Immature natural killer cell (primary cell): ENCODE measurements around the gene CDC42EP2. TPM values are rescaled to one million over a fixed set of nuclear protein-coding genes. Genes with fewer than 3 reads are reported as not detected.
A peak's percentile ranks its signal among the peaks of the same experiment; 100 is the strongest.

Experiments used
- DNase-seq, 3 donors: peaks; one replicate each; pipeline ENCODE4 v3.0.0; 2022; ENCODE audit warnings: mixed read lengths in 1 of 3
- H3K27ac Mint-ChIP-seq, 6 donors: one replicate each; pipeline ENCODE4 v1.8.0; 2020; ENCODE audit warnings: mixed read lengths in 6 of 6, mild to moderate bottlenecking in 5 of 6, inconsistent platforms in 4 of 6, moderate library complexity in 3 of 6
- H3K27me3 Mint-ChIP-seq, 3 donors: one replicate each; pipeline ENCODE4 v1.8.0; 2020 to 2021; ENCODE audit warnings: low read depth in 3 of 3, mild to moderate bottlenecking in 3 of 3, mixed read lengths in 3 of 3, moderate library complexity in 3 of 3, inconsistent platforms in 1 of 3
- H3K36me3 Mint-ChIP-seq, 3 donors: one replicate each; pipeline ENCODE4 v1.8.0; 2020; ENCODE audit warnings: mixed read lengths in 3 of 3, inconsistent platforms in 2 of 3, mild to moderate bottlenecking in 2 of 3
- H3K4me1 Mint-ChIP-seq, 2 donors: one replicate each; pipeline ENCODE4 v1.8.0; 2020; ENCODE audit warnings: inconsistent platforms in 2 of 2, mild to moderate bottlenecking in 2 of 2, mixed read lengths in 2 of 2, moderate library complexity in 1 of 2
- H3K4me3 Mint-ChIP-seq, 5 donors: one replicate each; pipeline ENCODE4 v1.8.0; 2020; ENCODE audit warnings: mild to moderate bottlenecking in 5 of 5, mixed read lengths in 5 of 5, inconsistent platforms in 3 of 5, moderate library complexity in 3 of 5
- H3K9me3 Mint-ChIP-seq, 6 donors: one replicate each; pipeline ENCODE4 v1.8.0; 2020; ENCODE audit warnings: mild to moderate bottlenecking in 6 of 6, mixed read lengths in 6 of 6, inconsistent platforms in 4 of 6, moderate library complexity in 3 of 6
- polyA plus RNA-seq, 3 donors: library from polyadenylated mRNA; unstranded; fragments of 300-500 nt; fragmentation: Illumina TruSeq; gene quantifications; one replicate each; pipeline ENCODE4 v1.2.3, GENCODE V29; 2021

The CDC42EP2 gene
- polyA plus RNA-seq, 3 donors from 2014 or later, result not detected

- H3K9me3 Mint-ChIP-seq, result no peaks in the 10 kb centered on the region
- peaks cover 0 to 4% (median 2%) of the 10 kb centered on the region in 3 donors for H3K27me3 Mint-ChIP-seq
- DNase-seq, result no peak
- no peak overlapping the region for H3K4me3 Mint-ChIP-seq
- H3K27ac Mint-ChIP-seq, result no peak overlapping the region
- H3K4me1 Mint-ChIP-seq, result no peaks in the 10 kb centered on the region
- no peaks in the 10 kb centered on the region for H3K36me3 Mint-ChIP-seq
Measured at GRCh38 chr11:65304110-65304509, 10.6 kb upstream of the CDC42EP2 start.

GRCh38 chr11:65304613-65305012 lies 10.1 kb upstream of the CDC42EP2 start:
- DNase-seq, result no peak
- H3K27me3 Mint-ChIP-seq, result peaks cover 0 to 4% (median 2%) of the 10 kb centered on the region in 3 donors
- no peak overlapping the region for H3K27ac Mint-ChIP-seq
- no peaks in the 10 kb centered on the region for H3K4me1 Mint-ChIP-seq
- no peaks in the 10 kb centered on the region for H3K36me3 Mint-ChIP-seq
- H3K9me3 Mint-ChIP-seq, result no peaks in the 10 kb centered on the region
- H3K4me3 Mint-ChIP-seq, result no peak overlapping the region

DNA sequence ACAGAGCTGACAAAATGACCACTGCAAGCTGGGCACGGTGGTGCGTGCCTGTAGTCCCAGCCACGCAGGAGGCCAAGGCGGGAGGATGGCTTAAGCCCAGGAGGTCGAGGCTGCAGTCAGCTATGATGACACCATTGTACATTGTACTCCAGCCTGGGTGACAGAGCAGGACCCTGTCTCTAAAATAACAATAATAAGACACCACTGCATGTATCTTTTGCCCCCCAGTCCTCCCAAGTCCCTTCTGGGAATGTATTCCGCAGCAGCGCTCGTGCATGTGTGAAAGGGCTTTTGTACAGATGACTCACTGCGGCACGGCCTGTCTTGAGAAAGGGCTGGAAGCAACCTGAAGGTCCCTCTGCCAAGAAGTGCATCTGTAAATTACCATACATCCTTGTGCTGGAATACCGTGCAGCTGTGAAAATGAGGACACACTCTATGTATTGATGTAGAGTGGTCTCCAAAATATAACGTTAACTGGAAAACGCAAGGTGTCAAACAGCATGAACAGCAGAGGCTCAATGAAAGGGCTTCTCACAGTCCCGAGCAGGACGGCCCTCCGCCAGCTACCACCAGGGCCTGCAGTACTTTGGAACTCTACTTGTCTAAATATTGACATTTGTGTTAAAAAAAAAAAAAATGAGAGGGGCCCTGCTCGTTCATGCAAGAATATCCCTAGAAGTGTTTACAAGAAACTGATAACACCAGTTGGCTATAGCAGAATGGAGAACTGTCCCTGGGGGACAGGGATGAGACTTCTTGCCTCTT lies 9.0 kb upstream of the CDC42EP2 start:
- no peak for DNase-seq
- no peaks in the 10 kb centered on the region for H3K36me3 Mint-ChIP-seq
- H3K27me3 Mint-ChIP-seq, result peaks cover 0 to 4% (median 0%) of the 10 kb centered on the region in 3 donors
- H3K4me1 Mint-ChIP-seq, result no peaks in the 10 kb centered on the region
- H3K27ac Mint-ChIP-seq, result no peak overlapping the region
- no peak overlapping the region for H3K4me3 Mint-ChIP-seq
- no peaks in the 10 kb centered on the region for H3K9me3 Mint-ChIP-seq

DNA sequence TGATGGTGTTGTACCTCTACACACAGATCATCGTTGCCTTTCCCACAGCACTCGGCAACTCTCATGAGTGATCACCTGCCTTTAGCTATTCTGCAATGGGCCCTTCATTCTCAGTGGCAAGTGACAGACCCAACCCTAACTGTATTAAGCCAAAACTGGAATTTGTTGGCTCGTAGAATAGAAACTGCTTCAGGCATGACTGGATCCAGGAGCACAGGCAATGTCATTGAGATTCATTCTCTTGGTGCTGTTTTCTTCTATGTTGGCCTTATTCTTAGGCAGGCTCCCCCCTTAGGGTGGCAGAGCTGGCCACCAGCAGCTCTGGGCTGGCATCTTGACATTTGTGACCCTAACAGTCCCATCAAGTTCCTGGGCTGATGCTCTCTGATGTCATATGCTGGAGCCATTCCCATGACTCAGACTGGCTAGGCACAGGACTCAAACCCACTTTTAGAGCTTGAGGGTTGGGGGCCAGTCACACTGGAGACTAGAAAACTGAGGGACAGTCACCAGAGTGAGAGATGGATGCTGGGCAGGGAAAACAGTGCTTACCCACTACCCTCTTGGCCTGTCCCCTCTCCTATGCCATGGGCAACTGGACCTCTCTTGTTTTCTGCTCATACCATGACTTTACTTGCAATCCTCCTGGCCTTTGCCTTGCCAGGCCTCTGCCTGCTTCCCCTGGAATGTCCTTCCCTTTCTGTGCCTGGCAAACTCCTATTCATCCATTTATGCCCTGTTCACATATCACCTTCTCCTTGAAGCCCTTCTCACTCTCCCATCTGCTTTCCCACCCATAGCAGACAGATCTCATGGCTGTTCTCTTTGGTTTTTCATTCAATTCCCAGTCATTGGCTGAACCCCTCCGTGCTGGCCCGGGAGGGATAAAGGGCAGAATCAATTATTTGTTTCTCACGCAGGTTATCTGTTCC lies 7.1 kb upstream of the CDC42EP2 start:
- Mint-ChIP-seq H3K27me3 (peaks cover 0 to 6% (median 0%) of the 10 kb centered on the region in 3 donors), H3K4me3 (no peak overlapping the region), H3K27ac (no peak overlapping the region), H3K4me1 (no peaks in the 10 kb centered on the region), H3K36me3 (no peaks in the 10 kb centered on the region), H3K9me3 (no peaks in the 10 kb centered on the region)
- no peak for DNase-seq

- peaks cover 0 to 6% (median 2%) of the 10 kb centered on the region in 3 donors for H3K27me3 Mint-ChIP-seq
- H3K9me3 Mint-ChIP-seq, result no peaks in the 10 kb centered on the region
- H3K36me3 Mint-ChIP-seq, result no peaks in the 10 kb centered on the region
- DNase-seq, result no peak
- no peak overlapping the region for H3K4me3 Mint-ChIP-seq
- H3K27ac Mint-ChIP-seq, result no peak overlapping the region
- no peaks in the 10 kb centered on the region for H3K4me1 Mint-ChIP-seq
Measured at GRCh38 chr11:65308281-65308891, 6.3 kb upstream of the CDC42EP2 start.

- Mint-ChIP-seq H3K36me3 (no peaks in the 10 kb centered on the region), H3K4me3 (no peak overlapping the region)
- DNase-seq, result no peak
Measured at GRCh38 chr11:65309006-65309405, 5.7 kb upstream of the CDC42EP2 start.

DNA sequence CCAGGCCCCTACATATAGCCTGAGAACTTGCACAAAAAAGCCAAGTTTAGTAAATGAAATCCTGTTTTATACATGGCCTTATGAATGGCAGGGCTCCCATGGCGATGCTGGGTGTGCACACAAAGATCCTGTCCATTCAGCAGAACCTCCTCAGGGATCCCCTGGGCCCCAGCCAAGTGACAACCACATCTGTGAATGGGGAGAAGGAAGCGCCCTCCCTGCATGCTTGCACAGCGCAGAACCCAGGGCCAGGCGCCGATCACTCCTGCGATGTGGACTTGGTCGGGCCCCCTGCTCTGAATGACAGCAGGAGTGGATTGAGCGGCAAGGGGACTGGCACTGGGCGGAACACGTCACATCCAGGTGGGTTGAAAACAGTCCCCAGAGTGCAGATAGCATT lies 4.5 kb upstream of the CDC42EP2 start:
- Mint-ChIP-seq H3K4me3 (no peak overlapping the region), H3K27ac (no peak overlapping the region), H3K36me3 (no peaks in the 10 kb centered on the region), H3K9me3 (no peaks in the 10 kb centered on the region), H3K27me3 (peaks cover 0 to 11% (median 2%) of the 10 kb centered on the region in 3 donors), H3K4me1 (peaks cover 0 to 3% of the 10 kb centered on the region in 2 donors)
- no peak for DNase-seq

More at GRCh38 chr11:65309006-65309405, 5.7 kb upstream of the CDC42EP2 start:
- Mint-ChIP-seq H3K27ac (no peak overlapping the region), H3K9me3 (no peaks in the 10 kb centered on the region), H3K27me3 (peaks cover 0 to 8% (median 2%) of the 10 kb centered on the region in 3 donors), H3K4me1 (no peaks in the 10 kb centered on the region)

DNA sequence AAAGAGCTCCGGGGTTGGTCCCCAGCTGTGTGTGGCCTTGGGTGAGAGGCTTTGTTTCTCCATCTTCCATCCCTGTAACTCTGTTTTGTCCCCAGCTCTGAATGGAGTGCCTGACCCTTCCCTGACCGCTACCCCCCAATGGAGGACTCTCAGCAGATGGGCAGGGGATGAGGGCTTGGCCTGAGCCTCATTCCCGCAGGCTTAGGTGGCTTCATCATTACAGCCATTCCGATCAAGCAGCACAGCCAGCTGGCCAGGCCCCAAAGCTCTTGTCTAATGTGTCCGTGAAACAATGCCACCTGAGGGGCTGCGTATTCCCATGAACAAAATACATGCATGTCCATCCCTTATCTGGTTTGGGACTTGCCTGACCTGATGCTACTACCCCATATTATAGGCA lies 3.9 kb upstream of the CDC42EP2 start:
- no peak overlapping the region for H3K27ac Mint-ChIP-seq

DNA sequence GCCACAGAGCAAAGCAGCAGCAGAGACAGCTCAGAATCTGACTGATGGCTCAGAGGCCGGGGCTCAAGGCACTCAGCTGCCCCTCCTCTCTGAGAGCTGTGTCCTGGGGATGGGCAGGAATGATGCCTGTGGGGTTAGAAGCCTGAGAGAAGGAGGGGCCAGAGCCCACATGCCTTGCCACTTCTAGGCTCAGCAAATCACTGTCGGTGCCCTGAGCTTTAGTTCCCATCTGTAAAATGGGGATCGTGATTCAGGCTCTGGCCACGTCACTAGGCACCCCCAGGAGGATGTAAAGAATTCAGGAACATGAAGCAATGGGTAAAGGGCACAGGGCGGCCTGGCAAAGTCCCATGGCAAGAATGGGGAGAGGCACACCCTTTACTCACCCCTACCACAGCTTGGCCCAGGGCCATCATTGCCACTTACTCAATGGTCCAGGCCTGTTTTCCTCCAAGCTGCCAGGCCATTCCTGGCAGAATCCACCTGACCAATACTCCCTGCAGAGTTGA lies 3.4 kb upstream of the CDC42EP2 start:
- no peaks in the 10 kb centered on the region for H3K36me3 Mint-ChIP-seq
- no peaks in the 10 kb centered on the region for H3K9me3 Mint-ChIP-seq
- H3K27me3 Mint-ChIP-seq, result peaks cover 0 to 11% (median 4%) of the 10 kb centered on the region in 3 donors
- DNase-seq, result no peak
- H3K4me1 Mint-ChIP-seq, result peaks cover 5 to 7% of the 10 kb centered on the region in 2 donors
- H3K27ac Mint-ChIP-seq, result no peak overlapping the region
- H3K4me3 Mint-ChIP-seq, result peak overlapping the region in 1 of 5 donors; percentile 21

More for the DNA sequence above, 3.9 kb upstream of the CDC42EP2 start:
- DNase-seq, result no peak
- H3K36me3 Mint-ChIP-seq, result no peaks in the 10 kb centered on the region
- H3K9me3 Mint-ChIP-seq, result no peaks in the 10 kb centered on the region
- peaks cover 0 to 11% (median 2%) of the 10 kb centered on the region in 3 donors for H3K27me3 Mint-ChIP-seq
- H3K4me1 Mint-ChIP-seq, result peaks cover 2 to 4% of the 10 kb centered on the region in 2 donors
- no peak overlapping the region for H3K4me3 Mint-ChIP-seq

GRCh38 chr11:65315204-65315865 lies 669 bp downstream of the CDC42EP2 start:
- Mint-ChIP-seq H3K27me3 (peaks cover 0 to 14% (median 8%) of the 10 kb centered on the region in 3 donors), H3K27ac (no peak overlapping the region), H3K4me1 (peaks cover 5 to 7% of the 10 kb centered on the region in 2 donors), H3K9me3 (no peaks in the 10 kb centered on the region), H3K4me3 (peak overlapping the region; percentile 72 to 83 (median 73)), H3K36me3 (no peaks in the 10 kb centered on the region)
- DNase-seq, result peak; percentile 69 to 74 (median 72)

DNA sequence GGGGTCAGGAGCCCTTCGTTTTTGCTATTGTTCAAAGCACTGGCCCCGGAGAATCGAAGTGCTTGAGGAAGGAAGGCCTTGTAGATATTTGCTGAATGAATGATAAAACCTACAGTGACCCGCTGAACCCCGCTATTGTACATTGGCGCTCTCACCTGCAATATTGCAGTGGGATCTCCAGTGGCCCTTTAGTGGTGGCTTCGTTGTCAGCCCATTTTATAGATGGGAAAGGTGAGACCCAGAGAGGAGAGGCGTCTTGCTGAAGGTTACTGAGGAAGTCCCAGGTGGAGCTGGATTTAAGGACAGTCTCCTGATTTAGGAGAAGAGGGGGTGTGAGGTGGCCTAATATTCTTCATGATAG lies 1.2 kb downstream of the CDC42EP2 start:
- H3K27me3 Mint-ChIP-seq, result peaks cover 0 to 14% (median 10%) of the 10 kb centered on the region in 3 donors
- no peak overlapping the region for H3K27ac Mint-ChIP-seq
- no peak for DNase-seq
- H3K9me3 Mint-ChIP-seq, result no peaks in the 10 kb centered on the region
- peak overlapping the region; percentile 69 to 78 (median 73) for H3K4me3 Mint-ChIP-seq
- H3K4me1 Mint-ChIP-seq, result peaks cover 5 to 7% of the 10 kb centered on the region in 2 donors
- no peaks in the 10 kb centered on the region for H3K36me3 Mint-ChIP-seq

DNA sequence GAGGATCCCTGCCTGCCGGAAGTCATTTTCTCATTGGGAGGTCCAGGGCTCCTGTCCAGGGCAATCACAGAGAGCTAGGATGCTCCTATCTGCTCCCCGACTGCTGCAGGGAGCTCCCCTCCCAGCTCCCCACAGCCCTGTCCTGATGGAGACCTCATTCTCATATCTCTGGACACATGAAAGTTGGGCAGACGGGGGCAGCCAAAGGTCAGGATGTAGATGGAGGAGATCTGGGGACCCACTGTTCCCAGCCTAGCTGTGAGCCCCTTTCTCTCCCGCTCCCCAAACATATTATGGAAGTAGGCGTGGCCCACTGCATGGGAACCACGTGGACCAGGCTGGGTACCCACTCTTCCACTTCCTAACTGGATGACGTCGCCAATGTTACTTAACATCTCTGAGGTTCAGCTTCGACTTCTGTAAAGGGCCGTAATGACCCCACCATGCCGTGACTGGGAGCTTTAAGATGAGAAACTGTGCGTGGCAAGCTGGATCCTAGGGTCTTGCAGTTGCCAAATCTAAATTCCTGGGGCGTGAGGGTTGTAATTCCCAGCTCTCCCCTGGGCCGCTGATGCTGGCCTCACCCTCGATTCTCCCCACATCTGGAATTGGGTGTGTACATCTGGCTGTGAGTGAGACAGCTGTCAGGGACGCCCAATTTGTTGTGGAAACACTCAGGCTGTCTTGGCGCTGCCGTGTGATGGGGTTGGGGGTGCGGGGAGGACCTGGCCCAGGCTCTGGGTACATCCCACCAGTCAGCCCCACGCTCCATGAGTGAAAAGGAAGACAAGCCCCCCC lies 1.8 kb downstream of the CDC42EP2 start:
- Mint-ChIP-seq H3K9me3 (no peaks in the 10 kb centered on the region), H3K27me3 (peaks cover 0 to 13% (median 10%) of the 10 kb centered on the region in 3 donors), H3K4me1 (peaks cover 5 to 7% of the 10 kb centered on the region in 2 donors), H3K36me3 (no peaks in the 10 kb centered on the region), H3K27ac (no peak overlapping the region), H3K4me3 (peak overlapping the region; percentile 17 to 78 (median 70))
- no peak for DNase-seq
